Fibroblast of lung (primary cell): Measurements from ENCODE around the gene ARPP21. TPM values are rescaled to one million over a fixed set of nuclear protein-coding genes. Genes with fewer than 3 reads are reported as not detected.

ENCODE experiments used
- DNase-seq, 2 donors: peaks; one replicate each; pipeline versions ENCODE4 v3.0.0 to v3.0.0-alpha.2; 2010; ENCODE audit warnings: low read depth in 2 of 2
- H2AFZ ChIP-seq: 2 replicates; pipeline ENCODE4 v1.5.1; 2012; ENCODE audit warnings: low read length, control low read depth, inconsistent platforms
- H3K27ac ChIP-seq: 2 replicates; pipeline ENCODE4 v1.5.1; 2011; ENCODE audit warnings: low read length, control low read depth; ENCODE audit not compliant: insufficient read depth
- H3K27me3 ChIP-seq: 2 replicates; pipeline ENCODE4 v1.5.1; 2011; ENCODE audit warnings: mild to moderate bottlenecking, low read length; ENCODE audit not compliant: control insufficient read depth, insufficient read depth
- H3K36me3 ChIP-seq: 2 replicates; pipeline ENCODE4 v1.5.1; 2011; ENCODE audit warnings: low read length; ENCODE audit not compliant: control insufficient read depth, insufficient read depth
- H3K4me1 ChIP-seq: 2 replicates; pipeline ENCODE4 v1.5.1; 2011; ENCODE audit warnings: low read length; ENCODE audit not compliant: control insufficient read depth, insufficient read depth; ENCODE audit errors: extremely low read depth
- H3K4me2 ChIP-seq: 2 replicates; pipeline ENCODE4 v1.5.1; 2011; ENCODE audit warnings: low read length, control low read depth; ENCODE audit not compliant: insufficient read depth; ENCODE audit errors: extremely low read depth
- H3K4me3 ChIP-seq, 4 experiments: fragments of 200-600 bp in 1 of 4; sonication (generic) in 1 of 4; replicated peaks in 1 of 4; 2 replicates each; pipeline ENCODE4 v1.5.1; 2011 to 2016; ENCODE audit warnings: low read length in 4 of 4, low read depth in 3 of 4, mild to moderate bottlenecking in 3 of 4, control low read depth in 2 of 4, inconsistent platforms in 1 of 4, mixed read lengths in 1 of 4; ENCODE audit not compliant: insufficient read depth in 1 of 4; ENCODE audit errors: control extremely low read depth in 1 of 4
- H3K79me2 ChIP-seq: 2 replicates; pipeline ENCODE4 v1.5.1; 2012; ENCODE audit warnings: mild to moderate bottlenecking, low read length, inconsistent platforms; ENCODE audit not compliant: control insufficient read depth, insufficient read depth
- H3K9ac ChIP-seq: 2 replicates; pipeline ENCODE4 v1.5.1; 2011; ENCODE audit warnings: mild to moderate bottlenecking, low read length, control low read depth; ENCODE audit not compliant: insufficient read depth
- H3K9me3 ChIP-seq: 2 replicates; pipeline ENCODE4 v1.5.1; 2012; ENCODE audit warnings: low read depth, low read length; ENCODE audit not compliant: control insufficient read depth, insufficient read depth
- H4K20me1 ChIP-seq: 2 replicates; pipeline ENCODE4 v1.5.1; 2011; ENCODE audit warnings: low read length; ENCODE audit not compliant: control insufficient read depth, insufficient read depth; ENCODE audit errors: extremely low read depth
- CTCF ChIP-seq, 2 donors: IDR thresholded peaks in 1 of 2; conservative IDR thresholded peaks in 1 of 2; 1 replicate in 1 of 2; 2 replicates in 1 of 2; pipeline ENCODE4 v1.5.1; 2011 to 2012; ENCODE audit warnings: low read length in 2 of 2, control low read depth in 1 of 2, inconsistent platforms in 1 of 2, low read depth in 1 of 2, mild to moderate bottlenecking in 1 of 2
- EZH2 ChIP-seq: IDR thresholded peaks from 2 replicates; pipeline ENCODE4 v1.5.1; 2012; ENCODE audit warnings: low read length, control low read depth, mild to moderate bottlenecking; ENCODE audit errors: missing control alignments
- polyA plus RNA-seq, 2 donors: library from polyadenylated mRNA; depleted of rRNA in 1 of 2; stranded (reverse) in 1 of 2; unstranded in 1 of 2; fragments of >200 nt; gene quantifications; 2 replicates each; pipeline ENCODE4 v1.2.1, GENCODE V29; 2011 to 2012; ENCODE audit warnings: missing spikeins in 1 of 2
- total RNA-seq: library from RNA; depleted of rRNA; stranded (reverse); fragments of >200 nt; gene quantifications from 2 replicates; pipeline ENCODE4 v1.2.1, GENCODE V29; 2014

Gene ARPP21
- total and polyA plus RNA-seq, 2 donors (not counting 1 experiment from before 2014, with no cell fraction given) = not detected

DNA sequence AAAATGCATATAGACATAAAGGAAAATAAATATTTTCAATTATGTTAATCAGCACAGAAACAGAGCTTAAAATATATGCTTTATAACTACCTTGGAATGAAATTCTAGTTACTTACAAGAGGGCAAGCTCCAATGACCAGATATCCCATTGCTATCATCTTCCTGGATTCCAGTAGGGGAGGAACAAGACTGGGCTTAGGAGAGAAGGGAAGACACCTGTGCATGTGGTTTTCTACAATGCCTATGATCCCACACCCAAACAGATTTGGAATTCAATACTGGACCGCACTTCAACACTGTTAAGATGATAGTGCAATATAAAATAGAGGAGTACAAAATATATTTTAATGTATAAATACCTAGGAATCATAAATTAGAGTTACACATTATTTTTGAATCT is 79.6 kb downstream of the ARPP21 start:
- Histone ChIP-seq H2AFZ (no peak overlapping the region), H3K9ac (no peak overlapping the region), H3K27me3 (no peaks in the 10 kb centered on the region), H3K4me2 (no peak overlapping the region), H4K20me1 (no peaks in the 10 kb centered on the region), H3K79me2 (no peaks in the 10 kb centered on the region), H3K36me3 (no peaks in the 10 kb centered on the region), H3K4me3 (no peak overlapping the region), H3K27ac (no peak overlapping the region), H3K9me3 (no peaks in the 10 kb centered on the region), H3K4me1 (no peaks in the 10 kb centered on the region)
- no peak for DNase-seq
- TF ChIP-seq EZH2 = no peak
- no peak for TF ChIP-seq CTCF (conservative IDR thresholded peaks at IDR 0.05 in 1 of 2, IDR thresholded peaks at IDR 0.05 in 1 of 2; ENCODE audit: low read depth in 1 of 2, low read length in 2 of 2)

DNA sequence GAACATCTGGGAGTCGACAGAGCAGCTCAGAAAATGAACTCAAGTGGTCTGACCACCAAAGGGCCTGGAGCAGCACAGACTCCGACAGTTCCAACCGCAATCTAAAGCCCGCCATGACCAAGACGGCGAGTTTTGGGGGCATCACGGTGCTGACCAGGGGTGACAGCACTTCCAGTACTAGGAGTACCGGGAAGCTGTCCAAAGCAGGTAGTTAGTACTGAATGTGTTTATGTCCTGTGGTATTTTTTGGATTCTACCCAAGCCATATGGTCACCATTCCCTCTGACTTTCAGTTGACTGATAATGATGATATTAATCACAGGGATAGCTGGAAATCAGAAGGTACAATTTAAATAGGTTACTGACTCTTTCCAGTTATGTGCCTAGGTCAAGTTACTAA is 82.3 kb downstream of the ARPP21 start:
- H2AFZ ChIP-seq = no peak overlapping the region
- H3K9ac ChIP-seq = no peak overlapping the region
- H3K4me3 ChIP-seq = no peak overlapping the region
- peak in 1 of 2 donors; percentile 24 for DNase-seq
- no peaks in the 10 kb centered on the region for H3K9me3 ChIP-seq
- no peak overlapping the region for H3K27ac ChIP-seq
- no peaks in the 10 kb centered on the region for H3K27me3 ChIP-seq
- no peaks in the 10 kb centered on the region for H3K36me3 ChIP-seq
- no peaks in the 10 kb centered on the region for H3K4me1 ChIP-seq
- TF ChIP-seq CTCF (conservative IDR thresholded peaks at IDR 0.05 in 1 of 2, IDR thresholded peaks at IDR 0.05 in 1 of 2; ENCODE audit: low read depth in 1 of 2, low read length in 2 of 2) (no peak), EZH2 (no peak)
- H3K79me2 ChIP-seq = no peaks in the 10 kb centered on the region
- no peaks in the 10 kb centered on the region for H4K20me1 ChIP-seq
- H3K4me2 ChIP-seq = no peak overlapping the region

DNA sequence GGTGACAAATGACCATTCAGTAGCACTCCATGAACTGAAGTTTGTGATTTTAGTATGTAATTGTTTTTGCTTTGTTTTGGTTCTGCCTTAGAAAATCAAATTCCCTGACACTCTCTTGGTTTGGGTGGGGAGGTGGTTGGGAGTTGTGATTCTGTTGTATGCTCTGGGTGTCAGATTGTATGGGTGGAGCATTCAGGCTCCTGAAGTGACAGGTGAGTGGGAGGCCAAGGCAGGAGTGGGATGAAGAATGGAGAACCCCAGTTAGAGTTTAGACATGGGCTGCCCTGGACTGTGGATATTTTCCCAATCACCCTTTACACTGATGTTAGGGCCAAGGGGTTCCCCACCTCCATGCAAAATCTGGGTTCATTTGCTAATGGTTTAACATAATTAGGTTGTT is 83.6 kb downstream of the ARPP21 start:
- Histone ChIP-seq H3K9ac (no peak overlapping the region), H3K4me2 (no peak overlapping the region), H3K4me3 (no peak overlapping the region), H3K4me1 (no peaks in the 10 kb centered on the region), H3K36me3 (no peaks in the 10 kb centered on the region), H2AFZ (no peak overlapping the region), H3K79me2 (no peaks in the 10 kb centered on the region), H4K20me1 (no peaks in the 10 kb centered on the region), H3K27ac (no peak overlapping the region), H3K27me3 (no peaks in the 10 kb centered on the region), H3K9me3 (no peaks in the 10 kb centered on the region)
- DNase-seq = no peak
- TF ChIP-seq CTCF (conservative IDR thresholded peaks at IDR 0.05 in 1 of 2, IDR thresholded peaks at IDR 0.05 in 1 of 2; ENCODE audit: low read depth in 1 of 2, low read length in 2 of 2) (no peak), EZH2 (no peak)
